ENCODE measurements around the gene ASTN2. TPM values are rescaled to one million over a fixed set of nuclear protein-coding genes. Genes with fewer than 3 reads are reported as not detected.
A peak's percentile ranks its signal among the peaks of the same experiment; 100 is the strongest.

ASTN2 gene
- total RNA-seq, 2 experiments from 2014 or later: 5.2 to 6.0 TPM

DNA sequence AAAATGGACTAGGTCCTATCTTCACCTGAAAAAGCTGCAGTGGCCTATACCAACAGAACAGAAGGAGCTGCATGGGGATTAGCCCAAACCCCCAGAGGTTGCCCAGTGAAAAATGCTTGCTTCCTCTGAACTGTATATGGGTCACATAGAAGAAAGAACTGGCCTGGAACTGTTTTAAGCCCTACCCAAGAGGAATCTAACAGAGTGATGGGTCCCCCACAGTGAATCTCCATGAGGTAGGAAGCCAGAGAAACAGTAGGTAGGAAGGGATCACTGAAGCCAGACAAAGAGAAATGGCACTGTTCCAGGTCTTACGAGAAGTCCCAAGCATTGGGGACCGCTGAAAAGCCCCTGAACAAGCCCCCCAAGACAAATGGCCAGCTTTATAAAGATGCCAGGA, 756.6 kb downstream of the ASTN2 start:
- H3K27me3 Mint-ChIP-seq: no peaks in the 10 kb centered on the region
- H3K27ac Mint-ChIP-seq: no peak overlapping the region
- POLR2A ChIA-PET: no interaction called here
- ATAC-seq (ENCODE audit: low read depth): no peak
- no peaks in the 10 kb centered on the region for H3K9me3 Mint-ChIP-seq
- no peak overlapping the region for H3K4me3 Mint-ChIP-seq
- H3K36me3 Mint-ChIP-seq: no peaks in the 10 kb centered on the region
- no peak for DNase-seq
- no peaks in the 10 kb centered on the region for H3K4me1 Mint-ChIP-seq

DNA sequence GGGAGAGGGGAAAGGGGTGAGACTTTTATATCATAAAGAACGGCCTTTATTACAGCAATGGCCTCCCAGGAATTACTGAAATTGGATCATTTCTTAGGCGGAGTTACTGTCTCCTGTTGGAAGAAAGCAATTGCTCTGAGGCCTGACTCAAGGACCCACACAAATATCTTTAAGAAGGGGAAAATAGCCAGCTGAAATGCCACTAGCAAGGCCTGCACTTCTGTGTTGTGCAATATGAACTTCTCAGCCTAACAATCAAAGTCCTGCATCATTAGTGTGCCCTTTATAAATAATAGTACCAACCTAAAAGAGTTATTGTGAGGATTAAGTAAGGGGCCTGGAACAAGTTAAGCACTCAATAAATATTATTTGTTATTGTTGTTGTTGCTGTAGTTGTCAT, 757.9 kb downstream of the ASTN2 start:
- Mint-ChIP-seq H3K4me1 (no peaks in the 10 kb centered on the region), H3K27ac (no peak overlapping the region), H3K9me3 (no peaks in the 10 kb centered on the region), H3K4me3 (no peak overlapping the region), H3K36me3 (no peaks in the 10 kb centered on the region), H3K27me3 (no peaks in the 10 kb centered on the region)
- POLR2A ChIA-PET: no interaction called here
- ATAC-seq (ENCODE audit: low read depth) (no peak), DNase-seq (no peak)

- no peaks in the 10 kb centered on the region for H3K4me1 Mint-ChIP-seq
- H3K27me3 Mint-ChIP-seq: no peaks in the 10 kb centered on the region
- DNase-seq (no peak), ATAC-seq (ENCODE audit: low read depth) (no peak)
- H3K4me3 Mint-ChIP-seq: no peak overlapping the region
- H3K36me3 Mint-ChIP-seq: no peaks in the 10 kb centered on the region
- no peaks in the 10 kb centered on the region for H3K9me3 Mint-ChIP-seq
- POLR2A ChIA-PET: no interaction called here
- no peak overlapping the region for H3K27ac Mint-ChIP-seq
Observed at GRCh38 chr9:116656501-116656971, 758.3 kb downstream of the ASTN2 start.

- POLR2A ChIA-PET: no interaction called here
- Mint-ChIP-seq H3K36me3 (peaks cover 6% of the 10 kb centered on the region), H3K27me3 (no peaks in the 10 kb centered on the region), H3K27ac (no peak overlapping the region), H3K4me3 (no peak overlapping the region), H3K4me1 (no peaks in the 10 kb centered on the region), H3K9me3 (no peaks in the 10 kb centered on the region)
- no peak for ATAC-seq (ENCODE audit: low read depth)
- no peak for DNase-seq
Observed at GRCh38 chr9:116654059-116654355, 760.9 kb downstream of the ASTN2 start.

DNA sequence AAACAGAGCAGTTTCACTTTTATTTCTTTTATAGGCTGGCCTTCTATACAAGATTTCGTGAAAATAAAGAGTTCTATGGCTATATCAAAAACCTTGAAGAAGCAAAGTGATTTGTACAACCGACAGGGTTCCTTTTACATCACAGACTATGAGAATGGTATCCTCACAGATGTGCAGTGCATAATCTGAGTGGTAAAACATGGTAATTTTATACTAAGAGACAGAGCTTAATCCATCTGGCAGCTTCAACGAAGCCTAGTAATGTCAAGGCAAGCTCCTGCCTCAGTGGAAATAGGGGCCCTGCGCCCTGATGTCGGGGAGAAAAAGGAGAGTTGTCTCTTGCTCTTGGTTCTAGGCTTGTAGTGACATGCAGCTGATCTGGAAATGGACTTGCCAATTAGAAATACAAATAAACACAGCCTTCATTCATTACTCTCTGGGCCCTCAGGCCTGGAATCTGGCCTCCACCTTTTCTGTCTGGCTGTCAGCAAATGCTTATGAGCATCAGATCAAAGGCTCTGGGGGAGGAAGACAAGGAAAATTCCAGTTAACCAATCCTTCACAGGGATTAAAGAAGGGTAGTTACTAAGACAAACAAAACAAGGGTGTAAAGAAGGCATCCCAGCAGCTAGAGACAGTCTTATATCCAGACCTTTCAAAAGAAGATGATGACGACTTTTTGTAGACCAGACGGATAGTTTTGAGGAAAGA, 761.4 kb downstream of the ASTN2 start:
- Mint-ChIP-seq H3K4me1 (no peaks in the 10 kb centered on the region), H3K36me3 (peaks cover 6% of the 10 kb centered on the region), H3K9me3 (no peaks in the 10 kb centered on the region), H3K4me3 (no peak overlapping the region), H3K27me3 (no peaks in the 10 kb centered on the region), H3K27ac (no peak overlapping the region)
- ATAC-seq (ENCODE audit: low read depth): no peak
- POLR2A ChIA-PET: no interaction called here
- DNase-seq: no peak

DNA sequence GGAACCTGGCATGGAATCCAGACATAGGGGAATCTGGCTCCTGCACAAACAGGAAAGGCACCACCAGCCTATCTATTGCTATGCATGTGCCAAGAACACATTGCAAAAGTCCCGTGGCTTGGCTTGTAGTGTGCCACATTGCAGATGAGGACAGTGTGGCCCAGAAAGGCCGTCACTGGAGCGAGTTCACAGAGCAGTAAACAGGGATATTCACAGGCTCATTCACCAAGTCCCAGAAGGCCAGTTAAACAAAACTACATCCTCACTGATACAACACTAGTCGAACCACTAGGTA, 767.4 kb downstream of the ASTN2 start:
- H3K27me3 Mint-ChIP-seq: no peaks in the 10 kb centered on the region
- H3K4me1 Mint-ChIP-seq: no peaks in the 10 kb centered on the region
- DNase-seq: no peak
- H3K27ac Mint-ChIP-seq: no peak overlapping the region
- no peaks in the 10 kb centered on the region for H3K9me3 Mint-ChIP-seq
- H3K36me3 Mint-ChIP-seq: peaks cover 6% of the 10 kb centered on the region
- POLR2A ChIA-PET: no interaction called here
- ATAC-seq (ENCODE audit: low read depth): no peak
- H3K4me3 Mint-ChIP-seq: no peak overlapping the region

DNA sequence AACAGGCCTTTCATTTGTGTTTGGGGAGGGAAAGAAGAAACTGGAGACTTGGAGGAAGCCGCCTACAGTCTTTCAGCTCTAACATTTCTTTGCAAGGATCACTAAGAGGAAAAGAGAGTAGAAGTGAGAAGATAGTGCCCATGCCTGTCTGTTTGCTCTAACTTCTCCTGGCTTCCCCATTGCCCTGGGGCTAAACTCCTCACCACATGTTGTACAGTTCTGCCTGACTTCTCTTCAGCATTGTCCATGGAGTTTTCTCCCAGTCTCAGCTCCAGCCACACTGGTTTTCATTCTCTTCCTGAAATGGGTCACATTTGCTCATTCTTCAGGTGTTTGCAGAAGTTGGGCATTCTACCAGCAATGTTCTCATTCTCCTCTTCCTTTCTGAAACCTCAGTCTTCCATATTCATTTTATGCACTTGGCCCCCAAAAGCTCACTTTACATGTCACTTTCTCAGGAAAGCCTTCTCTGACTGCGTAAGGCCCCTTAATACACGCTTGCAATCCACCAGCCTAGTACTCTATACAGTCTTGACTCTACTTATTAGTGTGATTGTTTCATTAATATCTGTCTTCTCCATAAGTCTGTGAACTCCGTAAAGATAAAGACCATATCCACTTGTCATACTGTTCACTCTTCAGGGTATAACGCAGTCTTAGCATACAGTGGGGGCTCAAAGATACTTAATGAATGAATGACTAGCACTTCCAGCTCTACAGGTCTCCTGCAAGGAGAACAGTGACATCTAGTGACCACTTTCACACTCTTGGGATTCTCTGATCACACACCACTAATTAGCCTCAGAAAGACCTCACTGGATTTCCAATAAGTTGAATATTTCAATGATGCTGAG, 768.0 kb downstream of the ASTN2 start:
- ATAC-seq (ENCODE audit: low read depth) (peak; percentile 26), DNase-seq (no peak)
- POLR2A ChIA-PET: no interaction called here
- H3K4me3 Mint-ChIP-seq: no peak overlapping the region
- no peak overlapping the region for H3K27ac Mint-ChIP-seq
- H3K9me3 Mint-ChIP-seq: no peaks in the 10 kb centered on the region
- H3K4me1 Mint-ChIP-seq: no peaks in the 10 kb centered on the region
- H3K36me3 Mint-ChIP-seq: peaks cover 6% of the 10 kb centered on the region
- H3K27me3 Mint-ChIP-seq: no peaks in the 10 kb centered on the region

DNA sequence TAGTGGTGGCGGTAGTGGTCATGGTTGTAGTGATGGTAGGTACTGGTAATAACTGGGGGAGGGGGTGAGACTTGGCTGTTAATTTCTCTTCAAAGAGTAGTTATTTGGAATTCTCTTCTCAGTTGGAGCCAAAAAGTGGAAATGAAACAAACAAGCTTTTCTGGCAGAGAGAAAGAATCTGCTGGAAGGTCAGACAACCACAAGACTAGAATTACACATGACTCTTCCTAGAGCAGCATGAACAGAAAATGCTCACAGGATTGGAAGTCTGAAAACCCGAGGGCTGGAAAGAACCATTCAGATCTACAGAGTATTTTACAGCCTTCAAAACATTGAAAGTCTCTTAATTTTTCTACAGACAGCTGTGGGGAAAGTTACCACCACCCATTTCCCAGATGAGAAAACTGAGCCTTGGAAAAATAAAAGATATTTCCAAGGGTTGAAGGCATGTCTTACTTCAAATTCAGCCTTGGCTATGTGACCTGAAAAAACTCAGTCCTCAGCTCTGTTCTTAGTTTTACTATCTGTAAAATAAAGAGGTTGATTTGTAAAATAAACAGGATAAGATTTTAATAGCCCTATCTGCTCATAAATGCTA, 770.7 kb downstream of the ASTN2 start:
- Mint-ChIP-seq H3K27ac (no peak overlapping the region), H3K4me3 (no peak overlapping the region), H3K36me3 (no peaks in the 10 kb centered on the region), H3K27me3 (no peaks in the 10 kb centered on the region), H3K9me3 (no peaks in the 10 kb centered on the region), H3K4me1 (no peaks in the 10 kb centered on the region)
- no peak for ATAC-seq (ENCODE audit: low read depth)
- POLR2A ChIA-PET: no interaction called here
- DNase-seq: no peak

DNA sequence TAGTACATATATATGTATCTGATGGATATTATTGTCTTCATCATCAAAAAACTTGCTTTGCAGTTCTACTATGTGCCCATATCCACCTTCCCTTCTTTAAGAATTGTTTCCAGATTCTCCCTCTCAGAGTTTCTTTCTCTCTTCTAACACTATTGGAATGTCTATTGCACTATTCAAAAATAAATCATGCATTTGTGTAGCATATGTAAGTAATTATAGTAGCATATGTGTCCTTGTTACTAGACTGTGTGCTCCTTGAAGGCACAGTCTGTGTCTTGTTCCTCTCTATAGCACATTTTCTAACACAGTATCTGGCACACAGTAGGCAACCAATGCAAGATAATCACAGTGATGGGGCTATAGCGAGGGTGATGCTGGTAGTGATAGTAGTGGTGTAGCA, 771.2 kb downstream of the ASTN2 start:
- no peaks in the 10 kb centered on the region for H3K4me1 Mint-ChIP-seq
- no peak for DNase-seq
- no peak overlapping the region for H3K27ac Mint-ChIP-seq
- no peaks in the 10 kb centered on the region for H3K9me3 Mint-ChIP-seq
- no peak for ATAC-seq (ENCODE audit: low read depth)
- H3K27me3 Mint-ChIP-seq: no peaks in the 10 kb centered on the region
- POLR2A ChIA-PET: no interaction called here
- no peaks in the 10 kb centered on the region for H3K36me3 Mint-ChIP-seq
- no peak overlapping the region for H3K4me3 Mint-ChIP-seq

DNA sequence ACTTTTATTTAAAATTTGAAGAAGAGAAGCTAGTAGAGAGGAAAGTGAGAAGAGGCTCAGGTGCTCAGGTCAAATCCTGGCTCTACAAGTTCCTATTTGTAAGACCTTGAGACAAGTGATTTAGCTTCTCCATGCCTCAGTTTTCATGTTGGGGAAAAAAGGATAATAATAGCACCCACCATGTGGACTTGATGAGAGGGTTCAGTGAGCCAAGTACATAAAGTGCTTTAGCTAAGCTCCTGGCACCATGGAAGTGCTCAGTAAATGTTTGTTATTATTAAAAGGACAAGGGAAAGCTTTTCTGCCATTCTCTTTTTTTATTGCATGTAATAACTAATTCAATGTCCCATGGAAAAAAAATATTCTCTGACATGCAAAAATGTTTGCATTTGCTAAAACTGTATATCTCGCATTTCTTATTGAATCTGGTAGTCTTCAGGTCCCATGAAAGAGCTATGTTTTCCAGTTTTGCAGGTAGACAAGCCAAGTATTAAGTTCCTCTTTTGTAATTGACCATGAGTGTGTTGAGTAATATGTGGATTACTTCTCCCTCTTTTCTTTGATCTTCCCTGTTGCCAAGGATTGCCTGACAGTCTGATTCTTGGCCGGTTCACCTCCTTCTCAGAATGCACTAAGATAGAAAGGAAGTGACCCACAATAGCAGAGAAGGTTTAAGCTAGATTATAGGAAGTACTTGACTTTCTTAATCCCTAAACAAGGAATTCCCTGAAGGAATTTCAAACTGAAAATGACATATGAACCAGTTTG, 773.4 kb downstream of the ASTN2 start:
- no peaks in the 10 kb centered on the region for H3K4me1 Mint-ChIP-seq
- H3K4me3 Mint-ChIP-seq: no peak overlapping the region
- H3K27me3 Mint-ChIP-seq: no peaks in the 10 kb centered on the region
- POLR2A ChIA-PET: no interaction called here
- H3K27ac Mint-ChIP-seq: no peak overlapping the region
- DNase-seq (no peak), ATAC-seq (ENCODE audit: low read depth) (no peak)
- H3K36me3 Mint-ChIP-seq: no peaks in the 10 kb centered on the region
- H3K9me3 Mint-ChIP-seq: no peaks in the 10 kb centered on the region

GRCh38 chr9:116639251-116639741, 775.6 kb downstream of the ASTN2 start:
- H3K27me3 Mint-ChIP-seq: no peaks in the 10 kb centered on the region
- DNase-seq: no peak
- no peaks in the 10 kb centered on the region for H3K9me3 Mint-ChIP-seq
- H3K4me3 Mint-ChIP-seq: no peak overlapping the region
- POLR2A ChIA-PET: no interaction called here
- H3K36me3 Mint-ChIP-seq: peaks cover 2% of the 10 kb centered on the region
- no peak for ATAC-seq (ENCODE audit: low read depth)
- H3K27ac Mint-ChIP-seq: no peak overlapping the region
- no peaks in the 10 kb centered on the region for H3K4me1 Mint-ChIP-seq

- DNase-seq (no peak), ATAC-seq (ENCODE audit: low read depth) (no peak)
Observed at GRCh38 chr9:116635908-116636307, 778.9 kb downstream of the ASTN2 start.

GRCh38 chr9:116632990-116633838, 781.6 kb downstream of the ASTN2 start:
- no peak overlapping the region for H3K4me3 Mint-ChIP-seq
- no peak for ATAC-seq (ENCODE audit: low read depth)
- peaks cover 2% of the 10 kb centered on the region for H3K36me3 Mint-ChIP-seq
- POLR2A ChIA-PET: no interaction called here
- H3K27me3 Mint-ChIP-seq: no peaks in the 10 kb centered on the region
- no peaks in the 10 kb centered on the region for H3K9me3 Mint-ChIP-seq
- DNase-seq: no peak
- H3K4me1 Mint-ChIP-seq: no peaks in the 10 kb centered on the region
- no peak overlapping the region for H3K27ac Mint-ChIP-seq

More at GRCh38 chr9:116635908-116636307, 778.9 kb downstream of the ASTN2 start:
- H3K36me3 Mint-ChIP-seq: peaks cover 2% of the 10 kb centered on the region
- H3K4me1 Mint-ChIP-seq: no peaks in the 10 kb centered on the region
- POLR2A ChIA-PET: no interaction called here
- no peaks in the 10 kb centered on the region for H3K9me3 Mint-ChIP-seq
- no peak overlapping the region for H3K4me3 Mint-ChIP-seq
- no peaks in the 10 kb centered on the region for H3K27me3 Mint-ChIP-seq
- no peak overlapping the region for H3K27ac Mint-ChIP-seq

Data from activated naive CD8-positive, alpha-beta T cell treated with anti-CD3 and anti-CD28 coated beads, Interleukin-2, amount 10 ng/mL, durations not matched to agents 7 days and 5 days (primary cell).